GM23338 (cell line): Measurements from ENCODE around the gene PTGIR.

ENCODE experiments used
- CREB1 ChIP-seq: fragments of 250-450 bp; sonication (Bioruptor Pico); IDR thresholded peaks from 2 replicates; pipeline ENCODE4 v1.5.0; 2020; ENCODE audit warnings: low read depth, mild to moderate bottlenecking, moderate library complexity
- CTCF ChIP-seq, 2 experiments: fragments of 200-600 bp in 1 of 2; sonication (generic) in 1 of 2; conservative IDR thresholded peaks; 2 replicates each; pipeline versions ENCODE4 v1.5.1 to v1.6.1; 2016 to 2017; ENCODE audit warnings: antibody characterized with exemption in 2 of 2, low read depth in 2 of 2, mild to moderate bottlenecking in 2 of 2, moderate library complexity in 1 of 2
- ETS1 ChIP-seq: IDR thresholded peaks from 2 replicates; pipeline ENCODE4 v1.6.1; 2016; ENCODE audit warnings: antibody characterized with exemption
- EZH2 ChIP-seq: fragments of 200-600 bp; sonication (generic); IDR thresholded peaks from one replicate; pipeline ENCODE4 v1.8.0; 2017; ENCODE audit warnings: antibody characterized with exemption, mild to moderate bottlenecking, low read depth; ENCODE audit not compliant: unreplicated experiment
- EZH2phosphoT487 ChIP-seq: fragments of 200-600 bp; sonication (generic); IDR thresholded peaks from one replicate; pipeline ENCODE4 v1.8.1; 2018; ENCODE audit warnings: antibody characterized with exemption; ENCODE audit not compliant: unreplicated experiment
- NANOG ChIP-seq: IDR thresholded peaks from 2 replicates; pipeline ENCODE4 v1.6.1; 2016; ENCODE audit warnings: antibody characterized with exemption, borderline replicate concordance
- POLR2AphosphoS5 ChIP-seq: IDR thresholded peaks from 2 replicates; pipeline ENCODE4 v1.6.1; 2016; ENCODE audit warnings: antibody characterized with exemption, low read depth
- REST ChIP-seq: IDR thresholded peaks from one replicate; pipeline ENCODE4 v1.6.1; 2018; ENCODE audit warnings: antibody characterized with exemption; ENCODE audit not compliant: unreplicated experiment
- ZNF114 ChIP-seq: fragments of 250-450 bp; sonication (Bioruptor Pico); IDR thresholded peaks from 2 replicates; pipeline ENCODE4 v1.5.0; 2020; ENCODE audit warnings: mild to moderate bottlenecking, moderate library complexity
- ZNF462 ChIP-seq: fragments of 250-450 bp; sonication (Bioruptor Pico); IDR thresholded peaks from 2 replicates; pipeline ENCODE4 v1.5.0; 2020; ENCODE audit warnings: mild to moderate bottlenecking, moderate library complexity

- TF ChIP-seq CTCF (conservative IDR thresholded peaks at IDR 0.05; ENCODE audit: low read depth in 2 of 2), result no peak
- TF ChIP-seq EZH2phosphoT487, result no peak
- TF ChIP-seq ZNF462 (CRISPR knock-in tag), result no peak
- no peak for TF ChIP-seq EZH2
- TF ChIP-seq POLR2AphosphoS5, result no peak
- no peak for TF ChIP-seq CREB1
- TF ChIP-seq ZNF114 (CRISPR knock-in tag), result no peak
- no peak for TF ChIP-seq NANOG
- TF ChIP-seq REST, result no peak
- TF ChIP-seq ETS1, result no peak
These were observed 28.9 kb downstream of the PTGIR start for GRCh38 chr19:46596008-46596407.
